HEK293 (cell line): ENCODE results near the gene HARS2.
A peak's percentile ranks its signal among the peaks of the same experiment; 100 is the strongest.
"Not testable (repeated sequence)": the region's sequence is repeated elsewhere in the genome, so short reads cannot be mapped to it uniquely, and the experiment has no call there.

Source experiments
- CTCF ChIA-PET: fragments of 350-600 bp; formaldehyde crosslinking; extraction: SDS; loops from one replicate; lab custom pipeline; 2021; ENCODE audit warnings: antibody characterized with exemption; lab: Yijun Ruan, JAX
- POLR2A ChIA-PET: fragments of 300-600 bp; formaldehyde crosslinking; extraction: SDS; loops from one replicate; lab custom pipeline; 2020; ENCODE audit warnings: antibody characterized with exemption, inconsistent platforms; lab: Yijun Ruan, JAX
- H3K27ac ChIP-seq: fragments of 200-500 bp; sonication (Bioruptor generic); 2 replicates; pipeline ENCODE4 v1.5.1; 2014; ENCODE audit warnings: low read depth, low read length, control low read depth, inconsistent platforms; ENCODE audit errors: extremely low read depth
- H3K36me3 ChIP-seq, 2 experiments: fragments of 200-500 bp in 1 of 2; sonication (Bioruptor generic) in 1 of 2; 1 replicate in 1 of 2; 2 replicates in 1 of 2; pipeline ENCODE4 v1.5.1; 2014 to 2017; ENCODE audit warnings: inconsistent platforms in 2 of 2, low read length in 2 of 2; ENCODE audit not compliant: control insufficient read depth in 2 of 2, insufficient read depth in 1 of 2
- H3K4me1 ChIP-seq: fragments of 200-500 bp; sonication (Bioruptor generic); 2 replicates; pipeline ENCODE4 v1.5.1; 2014; ENCODE audit warnings: mild to moderate bottlenecking, low read length, inconsistent platforms; ENCODE audit not compliant: control insufficient read depth, insufficient read depth
- H3K4me3 ChIP-seq: 2 replicates; pipeline ENCODE4 v1.5.1; 2011; ENCODE audit warnings: low read depth, mild to moderate bottlenecking, control low read depth, low read length, moderate library complexity
- H3K9me3 ChIP-seq: fragments of 200-500 bp; sonication (Bioruptor generic); 2 replicates; pipeline ENCODE4 v1.5.1; 2014; ENCODE audit warnings: low read depth, low read length, inconsistent platforms; ENCODE audit not compliant: control insufficient read depth, insufficient read depth
- BCL11A ChIP-seq: fragments of 450-650 bp; formaldehyde crosslinking; IDR thresholded peaks from 2 replicates; pipeline ENCODE4 v1.5.1; 2016; ENCODE audit warnings: low read depth, missing biosample characterization, missing genetic modification characterization
- GFI1B ChIP-seq: fragments of 450-650 bp; formaldehyde crosslinking; IDR thresholded peaks from 2 replicates; pipeline ENCODE4 v1.5.1; 2016; ENCODE audit warnings: missing biosample characterization, missing genetic modification characterization
- KLF16 ChIP-seq: fragments of 450-650 bp; formaldehyde crosslinking; IDR thresholded peaks from 2 replicates; pipeline ENCODE4 v1.5.1; 2017; ENCODE audit warnings: missing biosample characterization, missing genetic modification characterization
- PRDM1 ChIP-seq: fragments of 450-650 bp; formaldehyde crosslinking; IDR thresholded peaks from 2 replicates; pipeline ENCODE4; 2016; ENCODE audit warnings: missing biosample characterization, missing genetic modification characterization
- RBAK ChIP-seq: fragments of 450-650 bp; formaldehyde crosslinking; IDR thresholded peaks from 2 replicates; pipeline ENCODE4 v1.5.1; 2016; ENCODE audit warnings: missing biosample characterization, missing genetic modification characterization
- REST ChIP-seq: fragments of 450-650 bp; formaldehyde crosslinking; IDR thresholded peaks from 2 replicates; pipeline ENCODE4 v1.5.1; 2016; ENCODE audit warnings: missing biosample characterization, missing genetic modification characterization
- SP2 ChIP-seq: fragments of 450-650 bp; formaldehyde crosslinking; IDR thresholded peaks from 2 replicates; pipeline ENCODE4 v1.5.1; 2016; ENCODE audit warnings: missing biosample characterization, missing genetic modification characterization
- WT1 ChIP-seq: fragments of 450-650 bp; formaldehyde crosslinking; IDR thresholded peaks from 2 replicates; pipeline ENCODE4 v1.5.1; 2016; ENCODE audit warnings: missing biosample characterization, missing genetic modification characterization
- ZBTB20 ChIP-seq: fragments of 450-650 bp; formaldehyde crosslinking; IDR thresholded peaks from 2 replicates; pipeline ENCODE4 v1.5.1; 2016; ENCODE audit warnings: missing biosample characterization, missing genetic modification characterization
- ZBTB48 ChIP-seq: fragments of 450-650 bp; formaldehyde crosslinking; IDR thresholded peaks from 2 replicates; pipeline ENCODE4 v1.5.1; 2016; ENCODE audit warnings: missing biosample characterization, missing genetic modification characterization
- ZNF140 ChIP-seq: fragments of 450-650 bp; formaldehyde crosslinking; IDR thresholded peaks from 2 replicates; pipeline ENCODE4 v1.5.1; 2016; ENCODE audit warnings: missing biosample characterization, missing genetic modification characterization
- ZNF501 ChIP-seq: fragments of 450-650 bp; formaldehyde crosslinking; IDR thresholded peaks from 2 replicates; pipeline ENCODE4 v1.5.1; 2016; ENCODE audit warnings: missing biosample characterization, missing genetic modification characterization
- ZNF514 ChIP-seq: fragments of 450-650 bp; formaldehyde crosslinking; IDR thresholded peaks from 2 replicates; pipeline ENCODE4 v1.5.1; 2016; ENCODE audit warnings: missing biosample characterization, missing genetic modification characterization
- ZNF560 ChIP-seq: fragments of 450-650 bp; formaldehyde crosslinking; IDR thresholded peaks from 2 replicates; pipeline ENCODE4 v1.5.1; 2017; ENCODE audit warnings: missing biosample characterization, missing genetic modification characterization, borderline replicate concordance
- ZNF561 ChIP-seq: fragments of 450-650 bp; IDR thresholded peaks from 2 replicates; pipeline ENCODE4 v1.5.1; 2018; ENCODE audit warnings: missing biosample characterization, missing genetic modification characterization, borderline replicate concordance
- ZNF596 ChIP-seq: fragments of 450-650 bp; IDR thresholded peaks from 2 replicates; pipeline ENCODE4 v1.5.0; 2018; ENCODE audit warnings: missing biosample characterization, mild to moderate bottlenecking, missing genetic modification characterization, moderate library complexity
- ZNF639 ChIP-seq: fragments of 450-650 bp; formaldehyde crosslinking; IDR thresholded peaks from 2 replicates; pipeline ENCODE4 v1.5.1; 2016; ENCODE audit warnings: missing biosample characterization, missing genetic modification characterization
- ZNF701 ChIP-seq: fragments of 450-650 bp; formaldehyde crosslinking; IDR thresholded peaks from 2 replicates; pipeline ENCODE4 v1.5.1; 2016; ENCODE audit warnings: missing biosample characterization, missing genetic modification characterization
- ZNF791 ChIP-seq: fragments of 450-650 bp; formaldehyde crosslinking; IDR thresholded peaks from 2 replicates; pipeline ENCODE4 v1.5.1; 2016; ENCODE audit warnings: missing biosample characterization, missing genetic modification characterization
- ZNF843 ChIP-seq: fragments of 450-650 bp; formaldehyde crosslinking; IDR thresholded peaks from 2 replicates; pipeline ENCODE4 v1.5.1; 2016; ENCODE audit warnings: missing biosample characterization, missing genetic modification characterization

Gene HARS2

GRCh38 chr5:140642718-140643117 is 48.5 kb upstream of the HARS2 start (continued):
- no peak for TF ChIP-seq GFI1B (tag by site-specific recombination)
- TF ChIP-seq ZNF639 (tag by site-specific recombination), result no peak
- no peak for TF ChIP-seq SP2
- TF ChIP-seq ZBTB48 (tag by site-specific recombination), result no peak
- no peak for TF ChIP-seq ZNF791 (tag by site-specific recombination)
- TF ChIP-seq WT1 (tag by site-specific recombination), result no peak

DNA sequence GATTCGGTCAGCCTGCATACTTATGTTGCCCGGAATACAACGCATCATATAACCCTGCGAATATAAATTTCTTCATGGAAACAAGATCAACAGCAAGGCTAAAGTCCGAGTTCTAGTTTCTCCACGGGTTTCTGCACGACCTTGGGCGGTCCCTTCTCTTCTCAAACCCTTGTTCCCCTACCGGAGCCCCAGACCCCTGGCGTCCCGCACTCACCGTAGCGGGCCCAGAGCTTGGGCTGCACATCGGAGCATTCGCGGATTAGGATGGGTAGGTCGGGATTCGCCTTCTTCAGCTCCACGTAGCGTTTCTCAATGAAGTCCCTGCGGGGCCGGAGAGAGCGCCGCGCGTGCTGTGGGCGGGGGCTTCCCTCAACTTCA is 44.2 kb upstream of the HARS2 start:
- CTCF ChIA-PET, result interaction anchor here (0.6 to 1.9 kb wide), 7 partner anchors 8 to 537 kb away, joined by 3 to 10 read pairs (median 3); no protein-coding TSS in a partner anchor
- Histone ChIP-seq H3K36me3 (peaks cover 40 to 74% of the 10 kb centered on the region in 2 experiments), H3K9me3 (no peaks in the 10 kb centered on the region), H3K27ac (peak overlapping the region; percentile 60; the same call in 1 of the 2 replicates), H3K4me1 (peaks cover 2% of the 10 kb centered on the region; the same call in 1 of the 2 replicates)
- POLR2A ChIA-PET, result interaction anchor here (0.6 to 2.6 kb wide), 43 partner anchors 8 to 406 kb away, joined by 3 to 40 read pairs (median 6); partner anchors contain the start of genes ANKHD1, APBB3, DND1 and HARS1
- 0 out of 2 replicates have a peak, but pooled peaks have one; percentile 18 for TF ChIP-seq KLF16 (tag by site-specific recombination)
- TF ChIP-seq ZBTB20 (tag by site-specific recombination), result peak; percentile 9; the same call in 1 of the 2 replicates
- peak; percentile 80 for TF ChIP-seq ZBTB48 (tag by site-specific recombination)
- TF ChIP-seq REST, result 0 out of 2 replicates have a peak, but pooled peaks have one; percentile 14
- TF ChIP-seq ZNF843 (tag by site-specific recombination), result 0 out of 2 replicates have a peak, but pooled peaks have one; percentile 17
- TF ChIP-seq ZNF501 (tag by site-specific recombination), result 0 out of 2 replicates have a peak, but pooled peaks have one; percentile 23
- no peak for TF ChIP-seq ZNF140 (tag by site-specific recombination)
- 0 out of 2 replicates have a peak, but pooled peaks have one; percentile 22 for TF ChIP-seq ZNF561 (tag by site-specific recombination)
- TF ChIP-seq PRDM1 (tag by site-specific recombination), result no peak
- no peak for TF ChIP-seq ZNF514
- no peak for TF ChIP-seq ZNF560 (tag by site-specific recombination)
- 0 out of 2 replicates have a peak, but pooled peaks have one; percentile 81 for TF ChIP-seq BCL11A (tag by site-specific recombination)
- TF ChIP-seq, all 188 proteins: peak for 8
- peak overlapping the region; percentile 80 for H3K4me3 ChIP-seq

GRCh38 chr5:140658870-140659269 is 32.4 kb upstream of the HARS2 start:
- Histone ChIP-seq H3K36me3 (peaks cover 76 to 93% of the 10 kb centered on the region in 2 experiments), H3K4me1 (no peaks in the 10 kb centered on the region), H3K9me3 (no peaks in the 10 kb centered on the region), H3K4me3 (no peak overlapping the region), H3K27ac (no peak overlapping the region)
- TF ChIP-seq ZNF596 (tag by site-specific recombination) (peak; percentile 60), RBAK (tag by site-specific recombination) (no peak), PRDM1 (tag by site-specific recombination) (0 out of 2 replicates have a peak, but pooled peaks have one; percentile 52), ZNF701 (tag by site-specific recombination) (no peak)
- ChIA-PET CTCF (no interaction called here), POLR2A (interaction anchor here (2.1 kb wide), 1 partner anchor 11 kb away, joined by 11 read pairs; the partner anchor contains the start of genes IK and NDUFA2)

- H3K4me3 ChIP-seq, POLR2A ChIA-PET, H3K27ac ChIP-seq, H3K4me1 ChIP-seq, H3K9me3 ChIP-seq: not testable (repeated sequence)
- H3K36me3 ChIP-seq, result peaks cover 61 to 78% of the 10 kb centered on the region in 2 experiments
- CTCF ChIA-PET, result interaction anchor here (0.6 kb wide), 1 partner anchor 297 kb away, joined by 3 read pairs; no protein-coding TSS in a partner anchor
Measured at GRCh38 chr5:140660371-140660770, 30.9 kb upstream of the HARS2 start.
